GM18499 (cell line): ENCODE measurements around the gene PKD1L1.

Experiments
- ATAC-seq: cut with Tn5 transposase; IDR thresholded peaks from one replicate; pipeline ENCODE4 v1.9.1; 2021; ENCODE audit warnings: moderate number of reproducible peaks; ENCODE audit not compliant: insufficient read depth, unreplicated experiment

Gene PKD1L1

GRCh38 chr7:47912332-47912731 lies 35.9 kb downstream of the PKD1L1 start:
- ATAC-seq: no peak

- no peak for ATAC-seq
These were observed 39.5 kb downstream of the PKD1L1 start for GRCh38 chr7:47908720-47909119.

GRCh38 chr7:47907981-47908616 lies 40.2 kb downstream of the PKD1L1 start:
- no peak for ATAC-seq

GRCh38 chr7:47906883-47907282 lies 41.4 kb downstream of the PKD1L1 start:
- no peak for ATAC-seq

- no peak for ATAC-seq
These were observed 43.0 kb downstream of the PKD1L1 start for GRCh38 chr7:47905076-47905920.

GRCh38 chr7:47902013-47902412 lies 46.3 kb downstream of the PKD1L1 start:
- ATAC-seq: no peak

GRCh38 chr7:47901542-47901941 lies 46.7 kb downstream of the PKD1L1 start:
- no peak for ATAC-seq

- no peak for ATAC-seq
These were observed 50.4 kb downstream of the PKD1L1 start for GRCh38 chr7:47897831-47898230.

- ATAC-seq: no peak
These were observed 51.4 kb downstream of the PKD1L1 start for GRCh38 chr7:47896809-47897423.

- ATAC-seq: no peak
These were observed 53.2 kb downstream of the PKD1L1 start for GRCh38 chr7:47895026-47895425.

GRCh38 chr7:47893721-47894365 lies 54.4 kb downstream of the PKD1L1 start:
- ATAC-seq: no peak

GRCh38 chr7:47893238-47893637 lies 55.0 kb downstream of the PKD1L1 start:
- no peak for ATAC-seq

GRCh38 chr7:47890606-47891005 lies 57.7 kb downstream of the PKD1L1 start:
- no peak for ATAC-seq

- no peak for ATAC-seq
These were observed 58.1 kb downstream of the PKD1L1 start for GRCh38 chr7:47890125-47890524.

- no peak for ATAC-seq
These were observed 58.5 kb downstream of the PKD1L1 start for GRCh38 chr7:47889723-47890122.

- ATAC-seq: no peak
These were observed 59.6 kb downstream of the PKD1L1 start for GRCh38 chr7:47888371-47889265.

- ATAC-seq: no peak
These were observed 61.1 kb downstream of the PKD1L1 start for GRCh38 chr7:47887016-47887640.

- ATAC-seq: no peak
These were observed 62.1 kb downstream of the PKD1L1 start for GRCh38 chr7:47885987-47886811.
